GM19452 (cell line): ENCODE measurements around the gene KCNC3.

ENCODE experiments used
- ATAC-seq: cut with Tn5 transposase; IDR thresholded peaks from one replicate; pipeline ENCODE4 v1.9.1; 2021; ENCODE audit not compliant: unreplicated experiment

Gene KCNC3

GRCh38 chr19:50329146-50329925 lies at the start of gene KCNC3:
Gene KCNC3 (minus strand): TSS chr19:50329377. CDS start chr19:50329082, 295 bp downstream.
- ATAC-seq: peak; percentile 41

GRCh38 chr19:50378863-50379236 lies 49.7 kb upstream of the KCNC3 start:
- no peak for ATAC-seq

GRCh38 chr19:50378169-50378862 lies 49.1 kb upstream of the KCNC3 start:
- no peak for ATAC-seq

DNA sequence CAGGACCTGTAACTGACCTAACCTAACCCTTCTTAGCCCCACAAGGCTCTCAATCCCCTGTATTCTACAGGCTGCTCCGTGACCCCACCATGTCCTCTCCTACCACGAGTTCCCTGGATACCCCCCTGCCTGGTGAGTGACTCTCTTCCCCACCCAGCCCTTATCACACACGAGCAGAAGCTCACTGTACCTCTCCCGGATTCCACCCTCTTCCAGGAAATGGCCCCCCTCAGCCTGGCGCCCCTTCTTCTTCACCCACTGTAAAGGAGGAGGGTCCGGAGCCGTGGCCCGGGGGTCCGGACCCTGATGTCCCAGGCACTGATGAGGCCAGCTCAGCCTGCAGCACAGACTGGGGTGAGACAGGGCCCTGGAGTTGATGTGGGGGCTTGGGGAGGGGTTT lies 48.3 kb upstream of the KCNC3 start:
- ATAC-seq: no peak

GRCh38 chr19:50377051-50377461 lies 47.9 kb upstream of the KCNC3 start:
- ATAC-seq: no peak

GRCh38 chr19:50376166-50377050 lies 47.2 kb upstream of the KCNC3 start, which contains the start of gene NR1H2:
Gene NR1H2 (plus strand): TSS chr19:50376457. CDS start chr19:50377606, 1,149 bp downstream.
- peak; percentile 87 for ATAC-seq

GRCh38 chr19:50371914-50372475 lies 42.8 kb upstream of the KCNC3 start:
- no peak for ATAC-seq

GRCh38 chr19:50368649-50369570 lies 39.7 kb upstream of the KCNC3 start:
- no peak for ATAC-seq

GRCh38 chr19:50365434-50366306 lies 36.5 kb upstream of the KCNC3 start, which contains the start of gene NAPSA:
Gene NAPSA (minus strand): TSS chr19:50365639. CDS start chr19:50365621, 18 bp downstream.
- no peak for ATAC-seq

GRCh38 chr19:50362656-50363424 lies 33.7 kb upstream of the KCNC3 start:
- no peak for ATAC-seq

DNA sequence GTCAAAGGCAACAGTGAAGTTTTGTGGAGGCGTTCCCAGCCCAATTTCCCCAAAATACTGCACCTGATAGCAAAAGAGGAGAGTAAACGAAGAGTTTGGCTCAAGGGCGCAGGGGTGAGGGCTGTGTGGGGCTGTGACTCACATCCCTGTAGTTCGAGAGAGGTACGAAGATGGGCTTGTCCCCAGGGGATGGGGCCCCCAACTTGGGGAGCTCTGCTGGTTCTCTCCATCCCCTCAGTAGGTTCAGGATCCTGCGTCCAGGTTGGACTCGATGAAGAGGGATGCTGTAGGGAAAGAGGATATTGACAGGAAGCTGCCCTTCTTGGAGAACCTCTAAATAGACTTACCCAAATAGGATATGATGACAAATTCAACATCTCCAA lies 32.8 kb upstream of the KCNC3 start:
- ATAC-seq: no peak

- ATAC-seq: no peak
Measured at GRCh38 chr19:50361290-50362029, 32.3 kb upstream of the KCNC3 start.

- ATAC-seq: no peak
Measured at GRCh38 chr19:50359328-50359818, 30.2 kb upstream of the KCNC3 start.

DNA sequence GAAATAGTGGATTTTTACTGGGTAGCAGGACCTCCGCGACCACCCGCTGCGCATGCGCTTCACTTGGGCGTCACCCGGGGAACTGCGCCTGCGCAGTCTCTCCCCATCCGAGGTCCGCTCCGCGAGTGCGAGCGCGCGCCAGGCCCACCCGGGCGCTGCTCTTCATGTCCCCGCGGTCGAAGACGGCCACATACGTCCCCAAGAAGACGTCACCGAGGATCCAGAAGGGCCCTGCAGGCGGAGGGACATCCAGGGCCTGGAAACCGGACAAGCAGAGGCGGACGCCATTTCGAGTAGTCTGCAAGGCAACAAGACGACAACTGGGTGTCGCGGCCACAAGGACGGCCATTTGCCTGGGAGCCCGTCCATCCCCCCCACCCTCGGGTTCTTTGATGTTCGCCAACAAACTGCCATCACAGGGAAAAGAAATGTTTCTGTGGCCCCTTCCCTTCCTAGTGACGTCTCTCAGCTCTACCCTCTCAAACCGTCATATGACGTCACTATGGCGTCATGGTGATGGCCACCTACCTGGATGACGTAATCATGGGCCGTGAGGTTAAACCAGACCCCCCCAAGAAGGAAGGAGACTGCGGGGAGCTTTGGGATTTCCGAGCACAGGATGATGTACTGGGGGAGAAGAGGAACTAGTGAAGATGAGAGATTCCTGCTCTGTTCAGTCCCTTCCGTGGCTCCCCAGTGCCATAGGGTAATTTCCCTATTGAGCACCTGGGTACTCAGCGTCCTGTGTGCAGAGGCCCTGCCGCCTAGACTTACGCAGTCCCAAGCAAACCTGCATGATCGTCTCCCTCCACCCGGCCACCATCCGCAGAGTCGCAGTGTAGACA lies 29.5 kb upstream of the KCNC3 start:
- no peak for ATAC-seq

- ATAC-seq: no peak
Measured at GRCh38 chr19:50357178-50358100, 28.3 kb upstream of the KCNC3 start.
